ENCODE measurements around the gene FAM83G.
"Not testable (repeated sequence)": the region's sequence is repeated elsewhere in the genome, so short reads cannot be mapped to it uniquely, and the experiment has no call there.

GRCh38 chr17:19042369-19042768 lies 37.8 kb upstream of the FAM83G start:
- TF ChIP-seq POLR2A (IDR thresholded peaks at IDR 0.05); POLR2AphosphoS5 (IDR thresholded peaks at IDR 0.05; ENCODE audit: insufficient read depth in 1 of 2, low read depth in 1 of 2); CTCF (IDR thresholded peaks at IDR 0.05): not testable (repeated sequence)
